Mucosa of rectum (tissue), 2 donors: ENCODE data around the gene GOLIM4.

ENCODE experiments used
- H3K27ac ChIP-seq, 2 donors: one replicate each; pipeline ENCODE4 v1.7.0; 2013; ENCODE audit warnings: inconsistent platforms in 2 of 2, low read depth in 2 of 2, low read length in 2 of 2
- H3K27me3 ChIP-seq, 2 donors: one replicate each; pipeline ENCODE4 v1.7.0; 2013; ENCODE audit warnings: low read length in 2 of 2; ENCODE audit not compliant: control insufficient read depth in 2 of 2, insufficient read depth in 2 of 2
- H3K36me3 ChIP-seq, 2 donors: one replicate each; pipeline ENCODE4 v1.7.0; 2013; ENCODE audit warnings: low read length in 2 of 2; ENCODE audit not compliant: control insufficient read depth in 2 of 2, insufficient read depth in 2 of 2
- H3K4me1 ChIP-seq, 2 donors: one replicate each; pipeline ENCODE4 v1.7.0; 2013; ENCODE audit warnings: low read length in 2 of 2, mild to moderate bottlenecking in 1 of 2; ENCODE audit not compliant: control insufficient read depth in 2 of 2, insufficient read depth in 2 of 2
- H3K4me3 ChIP-seq, 2 donors: one replicate each; pipeline ENCODE4 v1.7.0; 2013; ENCODE audit warnings: low read length in 2 of 2
- H3K9ac ChIP-seq, 2 donors: one replicate each; pipeline ENCODE4 v1.7.0; 2013; ENCODE audit warnings: low read length in 2 of 2, low read depth in 1 of 2, mild to moderate bottlenecking in 1 of 2
- H3K9me3 ChIP-seq, 2 donors: one replicate each; pipeline ENCODE4 v1.7.0; 2013; ENCODE audit warnings: low read length in 2 of 2; ENCODE audit not compliant: control insufficient read depth in 2 of 2
- donor health status: healthy.
- donor health status: Normal muscosa, but diverticular disease.

GOLIM4 gene

DNA sequence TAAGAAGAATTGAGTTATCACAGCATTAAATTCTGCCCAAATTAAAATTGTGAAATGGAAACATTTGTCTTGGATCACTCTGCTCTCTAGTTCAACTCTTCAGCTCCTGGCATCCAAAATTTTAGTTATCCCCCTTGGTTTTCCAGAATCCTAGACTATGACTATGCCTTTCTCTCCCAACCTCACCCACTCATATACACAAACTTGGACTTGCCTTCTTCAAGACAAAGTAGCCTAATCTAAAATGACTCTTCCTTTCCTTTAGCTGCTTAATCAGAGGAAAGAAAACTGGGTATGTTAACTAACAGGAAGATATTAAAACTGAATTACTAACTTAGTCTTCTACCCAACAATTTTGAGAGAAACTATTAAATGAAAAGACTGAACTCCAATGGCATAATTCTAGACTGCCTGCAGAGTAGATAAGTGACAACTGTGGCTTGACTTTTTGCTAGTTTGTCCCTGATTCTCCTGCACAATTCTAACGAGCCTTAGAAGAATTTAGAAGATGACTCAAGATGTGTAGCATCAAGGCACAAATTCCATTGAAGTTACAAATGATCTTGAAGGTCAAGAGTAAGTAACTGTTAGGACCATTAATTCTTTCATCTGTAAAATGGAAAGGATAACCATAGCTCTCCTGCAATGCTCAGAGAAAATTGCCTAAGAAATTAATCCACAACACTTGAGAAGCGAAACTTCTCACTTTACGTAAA is 5.2 kb upstream of the GOLIM4 start:
- no peak overlapping the region for H3K27ac ChIP-seq
- peaks cover 9 to 13% of the 10 kb centered on the region in 2 donors for H3K4me1 ChIP-seq
- no peaks in the 10 kb centered on the region for H3K36me3 ChIP-seq
- no peak overlapping the region for H3K4me3 ChIP-seq
- H3K27me3 ChIP-seq = no peaks in the 10 kb centered on the region
- no peaks in the 10 kb centered on the region for H3K9me3 ChIP-seq
- no peak overlapping the region for H3K9ac ChIP-seq

- Histone ChIP-seq H3K27ac (no peak overlapping the region), H3K27me3 (no peaks in the 10 kb centered on the region), H3K9me3 (no peaks in the 10 kb centered on the region), H3K4me1 (peaks cover 16 to 29% of the 10 kb centered on the region in 2 donors), H3K9ac (no peak overlapping the region), H3K4me3 (no peak overlapping the region), H3K36me3 (no peaks in the 10 kb centered on the region)
These were observed 1.7 kb upstream of the GOLIM4 start for GRCh38 chr3:168097381-168097780.

GRCh38 chr3:168096210-168096652 is 507 bp upstream of the GOLIM4 start:
- Histone ChIP-seq H3K27me3 (no peaks in the 10 kb centered on the region), H3K4me3 (peak overlapping the region; percentile 79 to 94), H3K4me1 (peaks cover 23 to 40% of the 10 kb centered on the region in 2 donors)

DNA sequence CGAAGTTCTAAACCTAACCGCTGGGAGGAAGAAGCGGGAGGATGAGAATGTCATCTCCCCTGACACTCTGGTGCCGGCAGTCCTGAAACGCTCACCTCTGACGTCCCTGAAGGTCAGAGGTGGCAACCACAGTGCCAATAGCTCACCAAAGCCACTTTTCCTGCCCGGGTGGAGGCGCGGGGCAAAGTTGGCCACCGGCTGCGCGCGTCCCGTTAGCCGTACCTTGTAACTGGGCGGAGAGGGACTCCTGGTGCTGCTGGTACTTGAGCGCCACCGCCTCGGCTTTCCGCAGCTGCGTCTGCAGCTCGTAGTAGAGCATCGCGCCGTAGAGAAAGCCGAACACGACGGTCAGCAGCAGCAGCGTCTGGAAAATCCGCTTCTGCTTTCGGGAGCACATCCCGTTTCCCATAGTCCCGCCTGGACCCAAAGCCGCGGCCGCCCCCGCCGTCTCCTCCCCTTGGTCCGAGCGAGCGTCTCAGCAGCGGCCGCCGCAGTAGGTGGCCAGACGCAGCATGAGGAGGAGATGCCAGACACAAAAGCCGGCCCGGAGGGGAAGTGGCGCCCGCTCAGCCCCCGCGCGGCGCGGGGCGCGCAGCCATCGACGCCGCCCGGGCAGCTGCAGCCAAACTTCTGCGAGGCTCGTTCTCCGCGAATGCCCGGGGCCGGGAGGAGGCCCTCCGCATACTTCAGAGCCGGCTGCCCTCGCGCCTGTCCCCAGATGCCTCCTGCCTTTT is 680 bp downstream of the GOLIM4 start:
- peaks cover 23 to 50% of the 10 kb centered on the region in 2 donors for H3K4me1 ChIP-seq
- no peaks in the 10 kb centered on the region for H3K27me3 ChIP-seq
- peak overlapping the region; percentile 79 to 94 for H3K4me3 ChIP-seq
- no peaks in the 10 kb centered on the region for H3K9me3 ChIP-seq
- peak overlapping the region; percentile 70 to 73 for H3K9ac ChIP-seq
- H3K36me3 ChIP-seq = no peaks in the 10 kb centered on the region
- H3K27ac ChIP-seq = peak overlapping the region; percentile 96 to 97

More at GRCh38 chr3:168096210-168096652, 507 bp upstream of the GOLIM4 start:
- Histone ChIP-seq H3K36me3 (no peaks in the 10 kb centered on the region), H3K9me3 (no peaks in the 10 kb centered on the region), H3K9ac (peak overlapping the region; percentile 73 to 82), H3K27ac (peak overlapping the region; percentile 96 to 97)

DNA sequence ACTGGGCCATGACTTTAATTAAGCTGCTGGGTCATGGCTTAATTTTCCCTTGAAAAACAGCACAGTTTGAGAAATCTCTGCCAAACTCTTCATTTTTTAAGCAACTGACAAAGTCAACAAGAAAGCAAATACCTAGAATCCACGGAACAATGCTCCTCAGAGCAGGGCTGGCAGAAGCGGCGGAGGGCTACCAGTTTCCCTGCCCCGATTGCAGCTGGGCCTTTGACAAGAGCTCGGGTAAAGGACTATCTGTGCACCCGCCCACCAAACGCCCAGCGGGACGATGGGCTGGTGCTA is 1.2 kb downstream of the GOLIM4 start:
- Histone ChIP-seq H3K27ac (peak overlapping the region; percentile 96 to 97), H3K9ac (peak overlapping the region; percentile 70 to 73)

GRCh38 chr3:168093790-168094189 is 1.9 kb downstream of the GOLIM4 start:
- Histone ChIP-seq H3K9ac (peak overlapping the region in 1 of 2 donors; percentile 37), H3K36me3 (no peaks in the 10 kb centered on the region), H3K27me3 (no peaks in the 10 kb centered on the region), H3K4me3 (peak overlapping the region; percentile 79 to 94), H3K4me1 (peaks cover 23 to 60% of the 10 kb centered on the region in 2 donors), H3K27ac (no peak overlapping the region), H3K9me3 (no peaks in the 10 kb centered on the region)

More for the DNA sequence above, 1.2 kb downstream of the GOLIM4 start:
- no peaks in the 10 kb centered on the region for H3K27me3 ChIP-seq
- H3K4me3 ChIP-seq = peak overlapping the region; percentile 79 to 94
- H3K36me3 ChIP-seq = no peaks in the 10 kb centered on the region
- H3K9me3 ChIP-seq = no peaks in the 10 kb centered on the region
- peaks cover 23 to 52% of the 10 kb centered on the region in 2 donors for H3K4me1 ChIP-seq

DNA sequence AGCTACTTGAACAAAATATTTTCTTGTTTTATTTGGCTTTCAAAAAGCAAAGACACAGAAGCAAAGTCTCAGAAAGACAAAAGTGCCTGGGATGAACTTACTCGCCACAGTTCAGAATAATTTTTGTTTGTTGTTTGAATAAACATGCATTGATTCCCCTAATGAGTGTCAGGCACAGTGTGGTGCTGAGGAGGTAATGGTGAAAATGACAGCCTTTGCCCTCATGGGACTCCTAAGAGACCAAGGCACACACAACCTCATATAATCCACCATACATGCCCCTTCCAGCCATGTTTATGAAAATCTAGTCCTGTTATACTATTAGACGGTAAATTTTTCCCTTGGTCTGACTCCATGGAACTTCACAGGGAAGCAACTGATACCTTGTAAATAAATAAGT is 2.5 kb downstream of the GOLIM4 start:
- Histone ChIP-seq H3K9ac (peak overlapping the region; percentile 26 to 37), H3K27me3 (no peaks in the 10 kb centered on the region), H3K9me3 (no peaks in the 10 kb centered on the region), H3K27ac (peak overlapping the region in 1 of 2 donors; percentile 34), H3K4me1 (peaks cover 23 to 64% of the 10 kb centered on the region in 2 donors), H3K4me3 (peak overlapping the region; percentile 79 to 94), H3K36me3 (no peaks in the 10 kb centered on the region)

GRCh38 chr3:168091941-168092340 is 3.8 kb downstream of the GOLIM4 start:
- no peaks in the 10 kb centered on the region for H3K36me3 ChIP-seq
- peaks cover 15 to 64% of the 10 kb centered on the region in 2 donors for H3K4me1 ChIP-seq
- H3K27me3 ChIP-seq = no peaks in the 10 kb centered on the region
- H3K9ac ChIP-seq = no peak overlapping the region
- peak overlapping the region; percentile 36 to 94 for H3K4me3 ChIP-seq
- peak overlapping the region; percentile 45 to 53 for H3K27ac ChIP-seq
- H3K9me3 ChIP-seq = no peaks in the 10 kb centered on the region

DNA sequence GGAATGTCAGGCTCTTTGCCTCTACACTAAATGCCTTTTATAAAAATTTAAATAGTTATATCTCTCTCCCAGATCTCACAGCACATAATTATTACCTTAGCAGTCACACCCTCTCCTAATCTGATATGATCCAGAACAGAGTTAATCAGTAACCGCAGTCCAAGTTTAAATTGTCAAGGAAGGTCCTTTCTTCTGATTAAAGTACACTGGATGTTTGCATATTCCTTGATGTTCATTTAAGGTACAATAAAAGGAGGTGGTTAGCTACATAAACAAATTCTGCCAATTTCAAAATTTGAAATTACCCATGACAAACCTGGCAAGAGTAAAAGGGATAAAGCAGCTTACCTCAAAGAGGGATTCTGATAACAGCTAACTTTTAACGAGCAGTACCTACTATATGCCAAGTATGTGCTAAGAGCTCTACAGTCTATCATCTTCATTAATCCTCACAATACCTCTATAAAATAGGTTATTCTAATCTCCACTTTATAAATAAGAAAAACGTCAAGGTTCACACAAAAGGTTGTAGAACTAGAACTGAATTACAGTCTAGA is 4.3 kb downstream of the GOLIM4 start:
- Histone ChIP-seq H3K4me3 (peak overlapping the region; percentile 36 to 94), H3K27me3 (no peaks in the 10 kb centered on the region), H3K9ac (no peak overlapping the region), H3K36me3 (no peaks in the 10 kb centered on the region), H3K27ac (peak overlapping the region; percentile 53 to 75), H3K9me3 (no peaks in the 10 kb centered on the region), H3K4me1 (peaks cover 13 to 62% of the 10 kb centered on the region in 2 donors)
